HG03159 (cell line): ENCODE measurements around the gene GMCL2.
A peak's percentile ranks its signal among the peaks of the same experiment; 100 is the strongest.
"Not testable (repeated sequence)": the region's sequence is repeated elsewhere in the genome, so short reads cannot be mapped to it uniquely, and the experiment has no call there.

Experiments
- ATAC-seq: cut with Tn5 transposase; IDR thresholded peaks from one replicate; pipeline ENCODE4 v1.9.1; 2021; ENCODE audit warnings: mild to moderate bottlenecking, moderate library complexity; ENCODE audit not compliant: unreplicated experiment

The GMCL2 gene

GRCh38 chr5:178187014-178187413, at the start of gene GMCL2:
Gene GMCL2 (minus strand): TSS chr5:178187371. CDS start chr5:178187299, 72 bp downstream.
- ATAC-seq, result no peak

- ATAC-seq, result no peak
Observed at GRCh38 chr5:178236679-178237078, 49.5 kb upstream of the GMCL2 start.

GRCh38 chr5:178236126-178236525, 49.0 kb upstream of the GMCL2 start:
- ATAC-seq, result no peak

- ATAC-seq, result no peak
Observed at GRCh38 chr5:178235588-178235974, 48.4 kb upstream of the GMCL2 start.

GRCh38 chr5:178234750-178235587, 47.8 kb upstream of the GMCL2 start:
- no peak for ATAC-seq

GRCh38 chr5:178234121-178234749, 47.1 kb upstream of the GMCL2 start:
- no peak for ATAC-seq

GRCh38 chr5:178232920-178233429, 45.8 kb upstream of the GMCL2 start:
- peak; percentile 25 for ATAC-seq

GRCh38 chr5:178232124-178232919, 45.2 kb upstream of the GMCL2 start, which contains the start of gene PHYKPL:
Gene PHYKPL (minus strand): TSS chr5:178232802. CDS start chr5:178232550, 252 bp downstream.
- ATAC-seq, result peak; percentile 66

GRCh38 chr5:178231539-178232123, 44.5 kb upstream of the GMCL2 start:
- ATAC-seq, result peak; percentile 7

- ATAC-seq, result no peak
Observed at GRCh38 chr5:178230879-178231538, 43.8 kb upstream of the GMCL2 start.

- ATAC-seq, result no peak
Observed at GRCh38 chr5:178229861-178230260, 42.7 kb upstream of the GMCL2 start.

- ATAC-seq, result not testable (repeated sequence)
Observed at GRCh38 chr5:178229111-178229510, 41.9 kb upstream of the GMCL2 start.

- ATAC-seq, result no peak
Observed at GRCh38 chr5:178228609-178229008, 41.4 kb upstream of the GMCL2 start.

- no peak for ATAC-seq
Observed at GRCh38 chr5:178227929-178228328, 40.8 kb upstream of the GMCL2 start.

- no peak for ATAC-seq
Observed at GRCh38 chr5:178227138-178227659, 40.0 kb upstream of the GMCL2 start.

- no peak for ATAC-seq
Observed at GRCh38 chr5:178225174-178225573, 38.0 kb upstream of the GMCL2 start.

- ATAC-seq, result no peak
Observed at GRCh38 chr5:178224403-178224802, 37.2 kb upstream of the GMCL2 start.

GRCh38 chr5:178223828-178224335, 36.7 kb upstream of the GMCL2 start:
- no peak for ATAC-seq

GRCh38 chr5:178223196-178223773, 36.1 kb upstream of the GMCL2 start:
- no peak for ATAC-seq
